PFSK-1 (cell line): ENCODE data around the gene GJD4.

ENCODE experiments used
- FOXP2 ChIP-seq: optimal IDR thresholded peaks from 2 replicates; pipeline ENCODE3; 2011; ENCODE audit warnings: borderline replicate concordance, control low read depth, inconsistent platforms; ENCODE audit not compliant: insufficient read depth; ENCODE audit errors: extremely low read length, extremely low read depth
- POLR2AphosphoS5 ChIP-seq: IDR thresholded peaks from 2 replicates; pipeline ENCODE4 v1.6.1; 2012; ENCODE audit warnings: low read depth, mild to moderate bottlenecking, control low read depth, low read length, moderate library complexity
- SIN3A ChIP-seq: IDR thresholded peaks from 2 replicates; pipeline ENCODE4 v1.6.1; 2012; ENCODE audit warnings: mild to moderate bottlenecking, low read length, moderate library complexity, borderline replicate concordance; ENCODE audit not compliant: insufficient read depth
- TAF1 ChIP-seq: IDR thresholded peaks from 2 replicates; pipeline ENCODE4 v1.6.1; 2012; ENCODE audit warnings: low read length, control low read depth, borderline replicate concordance; ENCODE audit not compliant: insufficient read depth
- TF ChIP-seq, protein P1 (sequence below), 2 experiments: IDR thresholded peaks; 2 replicates each; pipeline versions ENCODE4 v1.6.1 to v1.8.0; 2011 to 2012; ENCODE audit warnings: low read depth in 2 of 2, low read length in 2 of 2, control low read depth in 1 of 2, inconsistent platforms in 1 of 2, mild to moderate bottlenecking in 1 of 2, moderate library complexity in 1 of 2; ENCODE audit not compliant: insufficient read depth in 1 of 2

GJD4 gene

DNA sequence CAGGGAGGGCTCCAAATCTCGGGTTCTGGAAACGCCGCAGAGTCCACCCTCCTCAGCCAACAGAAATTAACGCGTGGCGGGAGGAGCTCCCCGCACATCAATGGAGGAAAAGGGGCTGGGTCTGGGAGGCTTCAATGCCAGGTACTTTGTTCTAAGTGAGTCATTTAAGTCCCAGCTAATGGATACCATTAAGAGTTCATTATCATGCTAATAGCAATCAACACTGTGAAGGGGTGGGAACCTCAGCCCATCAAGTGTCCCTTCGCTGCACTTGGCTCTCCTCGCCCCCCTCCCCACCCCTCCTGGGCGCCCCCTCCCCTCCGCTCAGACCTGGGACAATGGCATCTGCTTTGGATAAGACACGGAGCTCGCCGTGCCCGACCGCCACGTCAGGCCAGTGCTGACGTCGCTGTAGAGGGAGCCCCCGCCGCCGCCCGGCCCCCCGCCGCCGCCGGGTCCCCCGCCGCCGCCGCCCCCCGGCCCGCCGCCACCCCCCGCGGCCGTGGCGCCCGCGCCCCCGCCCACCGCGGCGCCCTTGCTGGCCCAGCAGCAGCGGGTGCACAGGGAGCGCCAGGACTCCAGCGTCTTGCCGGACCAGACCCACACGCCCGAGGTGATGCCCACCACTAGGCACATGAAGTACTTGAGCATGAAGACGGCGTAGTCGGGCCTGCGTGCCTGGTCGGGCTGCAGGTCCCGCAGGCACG is 34.0 kb downstream of the GJD4 start:
- TF ChIP-seq FOXP2 (no peak), POLR2AphosphoS5 (no peak), TAF1 (no peak), SIN3A (no peak)
- TF ChIP-seq, protein P1, sequence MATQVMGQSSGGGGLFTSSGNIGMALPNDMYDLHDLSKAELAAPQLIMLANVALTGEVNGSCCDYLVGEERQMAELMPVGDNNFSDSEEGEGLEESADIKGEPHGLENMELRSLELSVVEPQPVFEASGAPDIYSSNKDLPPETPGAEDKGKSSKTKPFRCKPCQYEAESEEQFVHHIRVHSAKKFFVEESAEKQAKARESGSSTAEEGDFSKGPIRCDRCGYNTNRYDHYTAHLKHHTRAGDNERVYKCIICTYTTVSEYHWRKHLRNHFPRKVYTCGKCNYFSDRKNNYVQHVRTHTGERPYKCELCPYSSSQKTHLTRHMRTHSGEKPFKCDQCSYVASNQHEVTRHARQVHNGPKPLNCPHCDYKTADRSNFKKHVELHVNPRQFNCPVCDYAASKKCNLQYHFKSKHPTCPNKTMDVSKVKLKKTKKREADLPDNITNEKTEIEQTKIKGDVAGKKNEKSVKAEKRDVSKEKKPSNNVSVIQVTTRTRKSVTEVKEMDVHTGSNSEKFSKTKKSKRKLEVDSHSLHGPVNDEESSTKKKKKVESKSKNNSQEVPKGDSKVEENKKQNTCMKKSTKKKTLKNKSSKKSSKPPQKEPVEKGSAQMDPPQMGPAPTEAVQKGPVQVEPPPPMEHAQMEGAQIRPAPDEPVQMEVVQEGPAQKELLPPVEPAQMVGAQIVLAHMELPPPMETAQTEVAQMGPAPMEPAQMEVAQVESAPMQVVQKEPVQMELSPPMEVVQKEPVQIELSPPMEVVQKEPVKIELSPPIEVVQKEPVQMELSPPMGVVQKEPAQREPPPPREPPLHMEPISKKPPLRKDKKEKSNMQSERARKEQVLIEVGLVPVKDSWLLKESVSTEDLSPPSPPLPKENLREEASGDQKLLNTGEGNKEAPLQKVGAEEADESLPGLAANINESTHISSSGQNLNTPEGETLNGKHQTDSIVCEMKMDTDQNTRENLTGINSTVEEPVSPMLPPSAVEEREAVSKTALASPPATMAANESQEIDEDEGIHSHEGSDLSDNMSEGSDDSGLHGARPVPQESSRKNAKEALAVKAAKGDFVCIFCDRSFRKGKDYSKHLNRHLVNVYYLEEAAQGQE (IDR thresholded peaks at IDR 0.05; ENCODE audit: insufficient read depth in 1 of 2, low read depth in 2 of 2, low read length in 2 of 2): no peak

DNA sequence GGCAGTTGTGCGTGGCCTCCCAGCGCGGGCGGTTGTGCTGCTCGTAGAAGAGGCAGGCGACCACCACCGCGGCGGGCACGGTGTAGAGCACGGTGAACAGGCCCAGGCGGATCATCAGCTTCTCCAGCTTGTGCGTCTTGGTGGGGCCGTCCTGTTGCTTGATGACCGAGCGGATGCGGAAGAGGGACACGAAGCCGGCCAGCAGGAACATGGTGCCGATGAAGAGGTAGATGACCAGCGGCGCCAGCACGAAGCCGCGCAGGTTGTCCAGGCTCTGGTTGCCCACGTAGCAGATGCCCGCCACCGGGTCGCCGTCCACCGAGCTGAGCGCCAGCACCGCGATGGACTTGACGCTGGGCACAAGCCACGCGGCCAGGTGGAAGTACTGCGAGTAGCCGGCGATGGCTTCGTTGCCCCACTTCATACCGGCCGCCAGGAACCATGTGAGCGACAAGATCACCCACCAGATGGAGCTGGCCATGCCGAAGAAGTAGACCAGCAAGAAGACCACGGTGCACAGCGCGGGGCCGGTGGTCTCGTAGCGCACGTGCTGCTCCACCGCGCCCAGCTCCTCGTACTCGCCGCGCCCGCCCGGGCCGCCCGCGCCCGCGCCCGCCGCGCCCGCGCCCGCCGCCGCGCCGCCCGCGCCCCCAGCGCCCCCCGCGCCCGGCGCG is 34.7 kb downstream of the GJD4 start:
- no peak for TF ChIP-seq POLR2AphosphoS5
- TF ChIP-seq, protein P1 (IDR thresholded peaks at IDR 0.05; ENCODE audit: insufficient read depth in 1 of 2, low read depth in 2 of 2, low read length in 2 of 2): no peak
- no peak for TF ChIP-seq TAF1
- TF ChIP-seq SIN3A: no peak
- TF ChIP-seq FOXP2: no peak

DNA sequence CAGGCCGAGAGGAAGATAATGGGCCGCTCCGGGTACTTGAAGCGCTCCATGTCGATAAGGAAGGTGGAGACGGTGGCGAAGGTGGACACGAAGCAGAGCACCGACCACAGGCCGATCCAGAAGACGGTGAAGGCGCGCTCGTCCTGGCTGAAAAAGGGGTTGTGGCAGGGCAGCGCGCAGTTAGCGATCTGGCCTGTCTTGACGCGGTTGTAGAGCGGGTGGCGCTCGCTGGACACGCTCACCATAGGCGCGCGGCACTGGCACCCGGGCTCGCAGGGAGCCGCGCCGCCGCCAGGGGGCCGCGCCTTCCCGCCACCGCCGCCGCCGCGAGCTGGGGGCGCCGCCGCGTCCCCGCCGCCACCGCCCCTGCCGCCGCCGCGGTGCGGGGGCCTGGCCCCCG is 35.3 kb downstream of the GJD4 start:
- TF ChIP-seq, protein P1 (IDR thresholded peaks at IDR 0.05; ENCODE audit: insufficient read depth in 1 of 2, low read depth in 2 of 2, low read length in 2 of 2): no peak
- TF ChIP-seq TAF1: no peak
- TF ChIP-seq FOXP2: no peak
- no peak for TF ChIP-seq POLR2AphosphoS5
- TF ChIP-seq SIN3A: no peak

DNA sequence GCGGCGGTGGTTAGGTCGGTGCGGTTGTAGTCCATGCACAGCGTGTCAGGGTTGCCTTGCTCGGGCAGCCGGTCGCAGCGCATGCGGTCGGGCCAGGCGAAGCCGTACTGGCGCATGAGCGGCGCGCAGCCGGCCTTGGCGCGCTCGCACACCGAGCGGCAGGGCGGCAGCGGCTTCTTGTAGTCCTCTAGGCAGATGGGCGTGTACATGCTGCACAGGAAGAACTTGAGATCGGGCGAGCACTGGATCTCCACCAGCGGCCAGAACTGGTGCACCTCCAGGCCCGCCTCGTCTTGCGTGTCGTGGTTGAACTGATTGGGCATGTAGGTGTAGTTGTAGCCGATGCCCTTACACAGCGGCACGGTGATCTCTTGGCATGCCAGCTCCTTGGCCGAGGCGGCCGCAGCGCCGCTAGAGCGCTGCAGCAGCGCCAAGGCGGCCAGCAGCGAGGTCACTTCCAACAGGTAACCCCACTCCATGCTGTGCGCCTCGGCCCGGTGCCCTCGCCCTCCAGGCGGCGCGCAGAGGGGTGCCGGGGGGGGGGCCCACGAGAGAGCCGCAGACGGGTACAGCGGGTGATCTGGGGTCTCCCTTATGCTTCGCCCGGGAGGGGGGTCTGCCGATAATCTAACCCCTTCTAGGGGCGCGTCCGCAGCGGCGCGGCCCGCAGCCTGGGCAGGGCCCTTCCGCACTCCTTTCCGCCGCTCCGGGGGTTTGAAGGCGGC is 36.0 kb downstream of the GJD4 start:
- TF ChIP-seq FOXP2: no peak
- TF ChIP-seq SIN3A: no peak
- TF ChIP-seq POLR2AphosphoS5: no peak
- no peak for TF ChIP-seq TAF1
- TF ChIP-seq, protein P1 (IDR thresholded peaks at IDR 0.05; ENCODE audit: insufficient read depth in 1 of 2, low read depth in 2 of 2, low read length in 2 of 2): no peak
